H1 (cell line): ENCODE results near the gene RALGAPA1.

Experiments used
- ASH2L ChIP-seq: fragments of 200-600, 300-600 bp; sonication (generic); IDR thresholded peaks from one replicate; pipeline ENCODE4 v1.7.1; 2017; ENCODE audit warnings: low read length
- ATF3 ChIP-seq: IDR thresholded peaks from 2 replicates; pipeline ENCODE4 v1.6.1; 2011; ENCODE audit warnings: low read depth, mild to moderate bottlenecking, low read length; ENCODE audit not compliant: insufficient read depth
- CHD2 ChIP-seq: IDR thresholded peaks from 2 replicates; pipeline ENCODE4 v1.6.1; 2012; ENCODE audit warnings: low read length, improper control_type of control experiment
- CTCF ChIP-seq, 3 experiments: IDR thresholded peaks; 1 replicate in 2 of 3; 2 replicates in 1 of 3; pipeline versions ENCODE4 v1.5.1 to v1.6.1; 2011; ENCODE audit warnings: low read length in 3 of 3, mild to moderate bottlenecking in 3 of 3, inconsistent platforms in 2 of 3, low read depth in 1 of 3, moderate library complexity in 1 of 3; ENCODE audit not compliant: insufficient read depth in 1 of 3; ENCODE audit errors: control extremely low read depth in 1 of 3
- EP300 ChIP-seq, 2 experiments: IDR thresholded peaks; 1 replicate in 1 of 2; 2 replicates in 1 of 2; pipeline ENCODE4 v1.6.1; 2011 to 2012; ENCODE audit warnings: low read depth in 2 of 2, low read length in 2 of 2, mild to moderate bottlenecking in 2 of 2, borderline replicate concordance in 1 of 2, inconsistent platforms in 1 of 2, moderate library complexity in 1 of 2
- EZH2 ChIP-seq: fragments of 200-600 bp; sonication (generic); IDR thresholded peaks from 2 replicates; pipeline ENCODE4 v1.7.1; 2012; ENCODE audit warnings: low read depth, mild to moderate bottlenecking, moderate library complexity, low read length, inconsistent platforms; ENCODE audit not compliant: severe bottlenecking
- GABPA ChIP-seq: IDR thresholded peaks from 2 replicates; pipeline ENCODE4 v1.6.1; 2011; ENCODE audit warnings: mild to moderate bottlenecking, low read length, moderate library complexity, borderline replicate concordance; ENCODE audit not compliant: insufficient read depth
- NRF1 ChIP-seq: IDR thresholded peaks from 2 replicates; pipeline ENCODE4 v1.6.1; 2011; ENCODE audit warnings: mild to moderate bottlenecking, low read depth, low read length, improper control_type of control experiment
- PHF8 ChIP-seq: fragments of 200-600 bp; sonication (generic); conservative IDR thresholded peaks from 2 replicates; pipeline ENCODE4 v1.7.1; 2012; ENCODE audit warnings: low read depth, mild to moderate bottlenecking, inconsistent platforms, low read length, moderate library complexity
- POLR2A ChIP-seq, 2 experiments: IDR thresholded peaks; 1 replicate in 1 of 2; 2 replicates in 1 of 2; pipeline ENCODE4 v1.6.1; 2011; ENCODE audit warnings: low read depth in 2 of 2, low read length in 2 of 2, mild to moderate bottlenecking in 2 of 2; ENCODE audit errors: control extremely low read depth in 1 of 2
- POLR2AphosphoS5 ChIP-seq: IDR thresholded peaks from 2 replicates; pipeline ENCODE4 v1.6.1; 2011; ENCODE audit warnings: low read depth, low read length
- RAD21 ChIP-seq, 2 experiments: IDR thresholded peaks in 1 of 2; conservative IDR thresholded peaks in 1 of 2; 2 replicates each; pipeline ENCODE4 v1.6.1; 2011; ENCODE audit warnings: low read depth in 2 of 2, low read length in 2 of 2, improper control_type of control experiment in 1 of 2, inconsistent platforms in 1 of 2, mild to moderate bottlenecking in 1 of 2, moderate library complexity in 1 of 2
- RFX5 ChIP-seq: IDR thresholded peaks from 2 replicates; pipeline ENCODE4 v1.6.1; 2011; ENCODE audit warnings: low read depth, low read length, improper control_type of control experiment, borderline replicate concordance
- SIN3A ChIP-seq, 2 experiments: IDR thresholded peaks in 1 of 2; conservative IDR thresholded peaks in 1 of 2; 2 replicates each; pipeline ENCODE4 v1.6.1; 2011 to 2012; ENCODE audit warnings: low read length in 2 of 2, improper control_type of control experiment in 1 of 2, low read depth in 1 of 2, mild to moderate bottlenecking in 1 of 2

GRCh38 chr14:35533357-35534207 is 275.5 kb downstream of the RALGAPA1 start, which contains the start of gene INSM2:
- TF ChIP-seq CTCF (IDR thresholded peaks at IDR 0.05; ENCODE audit: control extremely low read depth in 1 of 3, insufficient read depth in 1 of 3, low read depth in 1 of 3, low read length in 3 of 3) (no peak; a peak in 1 of 4 replicates), EP300 (IDR thresholded peaks at IDR 0.05; ENCODE audit: borderline replicate concordance in 1 of 2, low read depth in 2 of 2, low read length in 2 of 2) (no peak), POLR2AphosphoS5 (no peak), CHD2 (no peak), NRF1 (no peak), ATF3 (no peak), EZH2 (peak; percentile 87), RFX5 (no peak), SIN3A (conservative IDR thresholded peaks at IDR 0.05 in 1 of 2, IDR thresholded peaks at IDR 0.05 in 1 of 2; ENCODE audit: low read depth in 1 of 2, low read length in 2 of 2) (0 out of 4 replicates have a peak, but pooled peaks of 1 of the 2 experiments have one; percentile 19), ASH2L (no peak), POLR2A (IDR thresholded peaks at IDR 0.05; ENCODE audit: control extremely low read depth in 1 of 2, low read depth in 2 of 2, low read length in 2 of 2) (no peak), PHF8 (peak; percentile 33; the same call in 1 of the 2 replicates), GABPA (no peak), RAD21 (IDR thresholded peaks at IDR 0.05 in 1 of 2, conservative IDR thresholded peaks at IDR 0.05 in 1 of 2; ENCODE audit: low read depth in 2 of 2, low read length in 2 of 2) (no peak)
